GM23248 (cell line): Measurements from ENCODE around the gene TOM1L1. TPM values are rescaled to one million over a fixed set of nuclear protein-coding genes. Genes with fewer than 3 reads are reported as not detected.

ENCODE experiments used
- DNase-seq: peaks from one replicate; pipeline ENCODE4 v3.0.0-alpha.2; 2015
- H2AFZ ChIP-seq: fragments of 200-600 bp; sonication (generic); 2 replicates; pipeline ENCODE4 v1.6.1; 2016; ENCODE audit warnings: antibody characterized with exemption
- H3F3A ChIP-seq: fragments of 200-600 bp; sonication (generic); 2 replicates; pipeline ENCODE4 v1.6.1; 2016; ENCODE audit warnings: mild to moderate bottlenecking, antibody characterized with exemption, mixed run types; ENCODE audit not compliant: insufficient read depth
- H3K27ac ChIP-seq: fragments of 200-600 bp; sonication (generic); 2 replicates; pipeline ENCODE4 v1.5.1; 2016; ENCODE audit warnings: mild to moderate bottlenecking
- H3K27me3 ChIP-seq: fragments of 200-600 bp; sonication (generic); replicated peaks from 2 replicates; pipeline ENCODE4 v1.6.1; 2016; ENCODE audit warnings: mild to moderate bottlenecking; ENCODE audit not compliant: insufficient read depth
- H3K36me3 ChIP-seq: fragments of 200-600 bp; sonication (generic); 2 replicates; pipeline ENCODE4 v1.6.1; 2016; ENCODE audit warnings: low read depth, mild to moderate bottlenecking
- H3K4me1 ChIP-seq: fragments of 200-600 bp; sonication (generic); 2 replicates; pipeline ENCODE4 v1.6.1; 2016; ENCODE audit warnings: mild to moderate bottlenecking; ENCODE audit not compliant: insufficient read depth
- H3K4me2 ChIP-seq: fragments of 200-600 bp; sonication (generic); one replicate; pipeline ENCODE4 v1.6.1; 2016; ENCODE audit warnings: mild to moderate bottlenecking; ENCODE audit not compliant: unreplicated experiment
- H3K4me3 ChIP-seq: fragments of 200-600 bp; sonication (generic); 2 replicates; pipeline ENCODE4 v1.5.1; 2016; ENCODE audit warnings: mild to moderate bottlenecking
- H3K79me2 ChIP-seq: fragments of 200-600 bp; sonication (generic); 2 replicates; pipeline ENCODE4 v1.6.1; 2016; ENCODE audit warnings: mild to moderate bottlenecking; ENCODE audit not compliant: insufficient read depth
- H3K9ac ChIP-seq: fragments of 200-600 bp; sonication (generic); 2 replicates; pipeline ENCODE4 v1.6.1; 2016; ENCODE audit warnings: mild to moderate bottlenecking
- H3K9me2 ChIP-seq: fragments of 200-600 bp; sonication (generic); 2 replicates; pipeline ENCODE4 v1.6.1; 2016; ENCODE audit warnings: mixed run types, mild to moderate bottlenecking, moderate library complexity; ENCODE audit not compliant: insufficient read depth
- H3K9me3 ChIP-seq: fragments of 200-600 bp; sonication (generic); one replicate; pipeline ENCODE4 v1.6.1; 2017; ENCODE audit warnings: low read depth
- H4K20me1 ChIP-seq: fragments of 200-600 bp; sonication (generic); 2 replicates; pipeline ENCODE4 v1.6.0; 2016; ENCODE audit not compliant: insufficient read depth
- EZH2 ChIP-seq: fragments of 200-600 bp; sonication (generic); IDR thresholded peaks from 2 replicates; pipeline ENCODE4 v1.6.1; 2018; ENCODE audit warnings: antibody characterized with exemption, mild to moderate bottlenecking; ENCODE audit not compliant: insufficient read depth, poor library complexity, severe bottlenecking
- EZH2phosphoT487 ChIP-seq: fragments of 200-600 bp; sonication (generic); IDR thresholded peaks from 2 replicates; pipeline ENCODE4 v1.6.1; 2018; ENCODE audit warnings: antibody characterized with exemption, moderate library complexity, mild to moderate bottlenecking, low read depth; ENCODE audit not compliant: insufficient read depth
- WGBS, 2 experiments: methylation state at CpG; one replicate each; pipeline ENCODE4 v1.1.6; 2015 to 2017; ENCODE audit warnings: low lambda C conversion rate in 2 of 2, low coverage in 1 of 2; ENCODE audit errors: missing lambda C conversion rate in 2 of 2; 5-methylcytosine and 5-hydroxymethylcytosine counted together
- in situ Hi-C: fragments of 300-500 bp; cut with MboI; formaldehyde crosslinking; loops from 2 replicates; pipeline ENCODE4 v1.15.0; 2020
- polyA plus RNA-seq: library from polyadenylated mRNA; unstranded; fragments of >200 nt; fragmentation: Nextera tagmentation; extraction: Ambion mirVana; gene quantifications from 2 replicates; pipeline ENCODE4 v1.2.1, GENCODE V29; 2016
- total RNA-seq: library from RNA; depleted of rRNA; stranded (reverse); fragments of >200 nt; shearing (Covaris generic); gene quantifications from 2 replicates; pipeline ENCODE4 v1.2.3, GENCODE V29; 2014; rRNA removed

TOM1L1 gene
- total RNA-seq, result 3.8 and 13.1 TPM in 2 replicates
- 5.5 and 6.9 TPM in 2 replicates for polyA plus RNA-seq

- H3K27ac ChIP-seq, result no peak within 1 kb of the TSS
- in situ Hi-C loops, result no loop called here
- H3K4me2 ChIP-seq, result peak within 1 kb of the TSS; percentile 83
Measured at GRCh38 chr17:54900457-54901229, at the start of gene TOM1L1. TOM1L1 (plus strand) TSS chr17:54900852; CDS start chr17:54900866, 14 bp downstream.

GRCh38 chr17:54859187-54859586, 41.5 kb upstream of the TOM1L1 start:
- TF ChIP-seq EZH2phosphoT487 (no peak), EZH2 (no peak)
- no peak for DNase-seq
- Histone ChIP-seq H3K9ac (no peak overlapping the region), H3K4me3 (no peak overlapping the region), H3K27ac (no peak overlapping the region), H3F3A (no peaks in the 10 kb centered on the region), H3K36me3 (no peaks in the 10 kb centered on the region), H4K20me1 (no peaks in the 10 kb centered on the region), H3K27me3 (no peaks in the 10 kb centered on the region), H2AFZ (no peak overlapping the region), H3K79me2 (no peaks in the 10 kb centered on the region), H3K9me2 (no peaks in the 10 kb centered on the region), H3K4me2 (no peak overlapping the region), H3K9me3 (no peaks in the 10 kb centered on the region), H3K4me1 (no peaks in the 10 kb centered on the region)
- WGBS, 2 experiments, result 2 to 6% methylated on average over 2 of the region's 2 CpGs
- in situ Hi-C loops, result no loop called here

More at GRCh38 chr17:54900457-54901229, at the start of gene TOM1L1:
- Histone ChIP-seq H4K20me1 (no peaks in the 10 kb centered on the region), H3K9me2 (no peaks in the 10 kb centered on the region), H3K27me3 (peaks cover 27% of the 10 kb centered on the region), H3K4me1 (peaks cover 5% of the 10 kb centered on the region; the same call in 1 of the 2 replicates), H3K9me3 (no peaks in the 10 kb centered on the region), H3F3A (no peaks in the 10 kb centered on the region), H3K36me3 (no peaks in the 10 kb centered on the region), H3K79me2 (no peaks in the 10 kb centered on the region), H2AFZ (peak within 1 kb of the TSS; percentile 90), H3K4me3 (peak within 1 kb of the TSS; percentile 73), H3K9ac (peak within 1 kb of the TSS; percentile 75)
- DNase-seq, result peak; percentile 80
- 8 to 11% methylated on average over 52 to 67 of the region's 67 CpGs for WGBS, 2 experiments
- TF ChIP-seq EZH2phosphoT487 (no peak), EZH2 (no peak)

GRCh38 chr17:54860617-54861470, 39.8 kb upstream of the TOM1L1 start:
- H3K27me3 ChIP-seq, result no peaks in the 10 kb centered on the region
- H3K4me2 ChIP-seq, result no peak overlapping the region
- DNase-seq, result no peak
- WGBS, 2 experiments, result 33 to 36% methylated on average over 9 of the region's 9 CpGs
- TF ChIP-seq EZH2phosphoT487 (no peak), EZH2 (no peak)
- H4K20me1 ChIP-seq, result no peaks in the 10 kb centered on the region
- H3K9me3 ChIP-seq, result no peaks in the 10 kb centered on the region
- no peaks in the 10 kb centered on the region for H3K36me3 ChIP-seq
- no peak overlapping the region for H3K9ac ChIP-seq
- in situ Hi-C loops, result no loop called here
- no peaks in the 10 kb centered on the region for H3K9me2 ChIP-seq
- H2AFZ ChIP-seq, result no peak overlapping the region
- H3K4me3 ChIP-seq, result no peak overlapping the region
- H3K4me1 ChIP-seq, result no peaks in the 10 kb centered on the region
- H3K27ac ChIP-seq, result no peak overlapping the region
- no peaks in the 10 kb centered on the region for H3K79me2 ChIP-seq
- H3F3A ChIP-seq, result no peaks in the 10 kb centered on the region

- Histone ChIP-seq H3K4me2 (no peak overlapping the region), H2AFZ (no peak overlapping the region), H3K4me3 (no peak overlapping the region), H3K9ac (no peak overlapping the region), H3K27ac (no peak overlapping the region), H3K27me3 (no peaks in the 10 kb centered on the region), H3K9me3 (no peaks in the 10 kb centered on the region), H3K36me3 (no peaks in the 10 kb centered on the region), H3K4me1 (no peaks in the 10 kb centered on the region), H4K20me1 (no peaks in the 10 kb centered on the region), H3K9me2 (no peaks in the 10 kb centered on the region), H3K79me2 (no peaks in the 10 kb centered on the region), H3F3A (no peaks in the 10 kb centered on the region)
- in situ Hi-C loops, result no loop called here
- DNase-seq, result no peak
- 4 to 12% methylated on average over 4 of the region's 4 CpGs for WGBS, 2 experiments
- no peak for TF ChIP-seq EZH2phosphoT487
- no peak for TF ChIP-seq EZH2
Measured at GRCh38 chr17:54861471-54861983, 39.1 kb upstream of the TOM1L1 start.
